ENCODE measurements around the gene TLE5.

The TLE5 gene

GRCh38 chr19:3049089-3049488 lies 13.2 kb downstream of the TLE5 start:
- no peak for TF ChIP-seq TCF4 (CRISPR knock-in tag; IDR thresholded peaks at IDR 0.05; ENCODE audit: borderline replicate concordance)
- ATAC-seq, result no peak

GRCh38 chr19:3048190-3048533 lies 14.1 kb downstream of the TLE5 start:
- no peak for ATAC-seq
- no peak for TF ChIP-seq CSRNP3 (CRISPR knock-in tag; IDR thresholded peaks at IDR 0.05)
- TF ChIP-seq SNAI2 (CRISPR knock-in tag; IDR thresholded peaks at IDR 0.05), result no peak
- no peak for TF ChIP-seq GLIS3 (CRISPR knock-in tag; IDR thresholded peaks at IDR 0.05)
- no peak for TF ChIP-seq ZFP30 (CRISPR knock-in tag; IDR thresholded peaks at IDR 0.05)
- TF ChIP-seq CREB5 (CRISPR knock-in tag; IDR thresholded peaks at IDR 0.05; ENCODE audit: low read depth), result no peak
- TF ChIP-seq ZNF70 (CRISPR knock-in tag; IDR thresholded peaks at IDR 0.05), result no peak
- TF ChIP-seq ESRRG (CRISPR knock-in tag; IDR thresholded peaks at IDR 0.05), result no peak
- TF ChIP-seq TSHZ2 (CRISPR knock-in tag; IDR thresholded peaks at IDR 0.05), result no peak
- TF ChIP-seq PATZ1 (CRISPR knock-in tag; IDR thresholded peaks at IDR 0.05; ENCODE audit: borderline replicate concordance), result no peak
- no peak for TF ChIP-seq ZNF565 (CRISPR knock-in tag; conservative IDR thresholded peaks at IDR 0.05; ENCODE audit: low read depth)
- TF ChIP-seq OSR1 (CRISPR knock-in tag; IDR thresholded peaks at IDR 0.05), result no peak

- no peak for TF ChIP-seq ZFP30 (CRISPR knock-in tag; IDR thresholded peaks at IDR 0.05)
- no peak for TF ChIP-seq PPARA (CRISPR knock-in tag; IDR thresholded peaks at IDR 0.05; ENCODE audit: borderline replicate concordance)
- no peak for TF ChIP-seq CREB5 (CRISPR knock-in tag; IDR thresholded peaks at IDR 0.05; ENCODE audit: low read depth)
- TF ChIP-seq ZFP3 (CRISPR knock-in tag; IDR thresholded peaks at IDR 0.05), result no peak
- no peak for TF ChIP-seq ZC3H10 (CRISPR knock-in tag; IDR thresholded peaks at IDR 0.05)
- TF ChIP-seq BACH2 (CRISPR knock-in tag; IDR thresholded peaks at IDR 0.05; ENCODE audit: borderline replicate concordance), result no peak
- no peak for TF ChIP-seq GLIS3 (CRISPR knock-in tag; IDR thresholded peaks at IDR 0.05)
- TF ChIP-seq ZNF70 (CRISPR knock-in tag; IDR thresholded peaks at IDR 0.05), result no peak
- no peak for TF ChIP-seq ZNF565 (CRISPR knock-in tag; conservative IDR thresholded peaks at IDR 0.05; ENCODE audit: low read depth)
- no peak for TF ChIP-seq RARB (CRISPR knock-in tag; IDR thresholded peaks at IDR 0.05)
- TF ChIP-seq TOX (CRISPR knock-in tag; IDR thresholded peaks at IDR 0.05; ENCODE audit: borderline replicate concordance), result no peak
- TF ChIP-seq ISL1 (CRISPR knock-in tag; IDR thresholded peaks at IDR 0.05), result no peak
- TF ChIP-seq ZNF8 (CRISPR knock-in tag; IDR thresholded peaks at IDR 0.05), result no peak
- peak; percentile 75 for ATAC-seq
Observed at GRCh38 chr19:3047496-3048189, 14.7 kb downstream of the TLE5 start.

Measured in SK-N-SH treated with all-trans-retinoic acid at 6 μM for 48 hours (cell line).